Measurements from ENCODE around the gene RELN.
"Not testable (repeated sequence)": the region's sequence is repeated elsewhere in the genome, so short reads cannot be mapped to it uniquely, and the experiment has no call there.

RELN gene

GRCh38 chr7:103989200-103989784 is at the start of gene RELN:
TSS of gene RELN (minus strand) at chr7:103989658. CDS start at chr7:103989356, 302 bp downstream.
- TF ChIP-seq CTCF (IDR thresholded peaks at IDR 0.05; ENCODE audit: insufficient read depth, missing control alignments) = no peak
- DNase-seq (ENCODE audit: insufficient read length, low spot score) (no peak), FAIRE-seq (no peak)

GRCh38 chr7:104038136-104038535 is 48.7 kb upstream of the RELN start:
- FAIRE-seq (no peak), DNase-seq (ENCODE audit: insufficient read length, low spot score) (no peak)
- TF ChIP-seq CTCF (IDR thresholded peaks at IDR 0.05; ENCODE audit: insufficient read depth, missing control alignments) = no peak

- not testable (repeated sequence) for FAIRE-seq; DNase-seq (ENCODE audit: insufficient read length, low spot score)
Observed at GRCh38 chr7:104036889-104037288, 47.4 kb upstream of the RELN start.

- FAIRE-seq (no peak), DNase-seq (ENCODE audit: insufficient read length, low spot score) (no peak)
- TF ChIP-seq CTCF (IDR thresholded peaks at IDR 0.05; ENCODE audit: insufficient read depth, missing control alignments) = no peak
Observed at GRCh38 chr7:104035351-104035750, 45.9 kb upstream of the RELN start.

- DNase-seq (ENCODE audit: insufficient read length, low spot score) (no peak), FAIRE-seq (no peak)
- no peak for TF ChIP-seq CTCF (IDR thresholded peaks at IDR 0.05; ENCODE audit: insufficient read depth, missing control alignments)
Observed at GRCh38 chr7:104034679-104035078, 45.2 kb upstream of the RELN start.

- DNase-seq (ENCODE audit: insufficient read length, low spot score) (no peak), FAIRE-seq (no peak)
- no peak for TF ChIP-seq CTCF (IDR thresholded peaks at IDR 0.05; ENCODE audit: insufficient read depth, missing control alignments)
Observed at GRCh38 chr7:104033837-104034236, 44.4 kb upstream of the RELN start.

GRCh38 chr7:104032486-104032885 is 43.0 kb upstream of the RELN start:
- DNase-seq (ENCODE audit: insufficient read length, low spot score) (no peak), FAIRE-seq (no peak)
- TF ChIP-seq CTCF (IDR thresholded peaks at IDR 0.05; ENCODE audit: insufficient read depth, missing control alignments) = no peak

GRCh38 chr7:104029765-104030164 is 40.3 kb upstream of the RELN start:
- TF ChIP-seq CTCF (IDR thresholded peaks at IDR 0.05; ENCODE audit: insufficient read depth, missing control alignments) = no peak
- no peak for FAIRE-seq

More at GRCh38 chr7:104029765-104030164, 40.3 kb upstream of the RELN start:
- DNase-seq (ENCODE audit: insufficient read length, low spot score) = no peak

Measured in D721Med (cell line).